OCI-LY1 (cell line): ENCODE results near the gene USP16.

Source experiments
- EZH2 ChIP-seq: fragments of 200-600 bp; sonication (generic), shearing (Covaris generic); IDR thresholded peaks from 2 replicates; pipeline ENCODE4 v1.8.0; 2017; ENCODE audit warnings: borderline replicate concordance, mixed run types, mild to moderate bottlenecking, antibody characterized with exemption, low read length, moderate library complexity, mixed read lengths
- TF ChIP-seq, protein P1 (sequence below): fragments of 200-600 bp; sonication (generic), shearing (Covaris generic); IDR thresholded peaks from 2 replicates; pipeline ENCODE4 v1.5.1; 2017; ENCODE audit warnings: mild to moderate bottlenecking, antibody characterized with exemption, low read length, moderate library complexity, mixed read lengths

- TF ChIP-seq EZH2, result no peak
- TF ChIP-seq, protein P1, sequence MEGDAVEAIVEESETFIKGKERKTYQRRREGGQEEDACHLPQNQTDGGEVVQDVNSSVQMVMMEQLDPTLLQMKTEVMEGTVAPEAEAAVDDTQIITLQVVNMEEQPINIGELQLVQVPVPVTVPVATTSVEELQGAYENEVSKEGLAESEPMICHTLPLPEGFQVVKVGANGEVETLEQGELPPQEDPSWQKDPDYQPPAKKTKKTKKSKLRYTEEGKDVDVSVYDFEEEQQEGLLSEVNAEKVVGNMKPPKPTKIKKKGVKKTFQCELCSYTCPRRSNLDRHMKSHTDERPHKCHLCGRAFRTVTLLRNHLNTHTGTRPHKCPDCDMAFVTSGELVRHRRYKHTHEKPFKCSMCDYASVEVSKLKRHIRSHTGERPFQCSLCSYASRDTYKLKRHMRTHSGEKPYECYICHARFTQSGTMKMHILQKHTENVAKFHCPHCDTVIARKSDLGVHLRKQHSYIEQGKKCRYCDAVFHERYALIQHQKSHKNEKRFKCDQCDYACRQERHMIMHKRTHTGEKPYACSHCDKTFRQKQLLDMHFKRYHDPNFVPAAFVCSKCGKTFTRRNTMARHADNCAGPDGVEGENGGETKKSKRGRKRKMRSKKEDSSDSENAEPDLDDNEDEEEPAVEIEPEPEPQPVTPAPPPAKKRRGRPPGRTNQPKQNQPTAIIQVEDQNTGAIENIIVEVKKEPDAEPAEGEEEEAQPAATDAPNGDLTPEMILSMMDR, result no peak
These were observed 73.7 kb downstream of the USP16 start for GRCh38 chr21:29098156-29098555.
